ENCODE results near the gene ZBTB11.
"Not testable (repeated sequence)": the region's sequence is repeated elsewhere in the genome, so short reads cannot be mapped to it uniquely, and the experiment has no call there.

ZBTB11 gene

GRCh38 chr3:101643861-101644613 lies 32.9 kb downstream of the ZBTB11 start:
- no peak for DNase-seq (ENCODE audit: extremely low read depth in 1 of 2, low read depth in 1 of 2)

GRCh38 chr3:101643009-101643844 lies 33.7 kb downstream of the ZBTB11 start:
- DNase-seq (ENCODE audit: extremely low read depth in 1 of 2, low read depth in 1 of 2): no peak

GRCh38 chr3:101642441-101642840 lies 34.5 kb downstream of the ZBTB11 start:
- DNase-seq (ENCODE audit: extremely low read depth in 1 of 2, low read depth in 1 of 2): no peak

- DNase-seq (ENCODE audit: extremely low read depth in 1 of 2, low read depth in 1 of 2): not testable (repeated sequence)
Observed at GRCh38 chr3:101641397-101642115, 35.4 kb downstream of the ZBTB11 start.

- DNase-seq (ENCODE audit: extremely low read depth in 1 of 2, low read depth in 1 of 2): no peak
Observed at GRCh38 chr3:101640256-101640655, 36.7 kb downstream of the ZBTB11 start.

GRCh38 chr3:101639280-101639963 lies 37.5 kb downstream of the ZBTB11 start:
- DNase-seq (ENCODE audit: extremely low read depth in 1 of 2, low read depth in 1 of 2): no peak

- no peak for DNase-seq (ENCODE audit: extremely low read depth in 1 of 2, low read depth in 1 of 2)
Observed at GRCh38 chr3:101638261-101638745, 38.6 kb downstream of the ZBTB11 start.

GRCh38 chr3:101637451-101637850 lies 39.5 kb downstream of the ZBTB11 start:
- DNase-seq (ENCODE audit: extremely low read depth in 1 of 2, low read depth in 1 of 2): no peak

- DNase-seq (ENCODE audit: extremely low read depth in 1 of 2, low read depth in 1 of 2): peak; percentile 28 to 56
Observed at GRCh38 chr3:101635954-101636798, 40.8 kb downstream of the ZBTB11 start.

- no peak for DNase-seq (ENCODE audit: extremely low read depth in 1 of 2, low read depth in 1 of 2)
Observed at GRCh38 chr3:101635345-101635744, 41.6 kb downstream of the ZBTB11 start.

- DNase-seq (ENCODE audit: extremely low read depth in 1 of 2, low read depth in 1 of 2): no peak
Observed at GRCh38 chr3:101634591-101635196, 42.2 kb downstream of the ZBTB11 start.

- DNase-seq (ENCODE audit: extremely low read depth in 1 of 2, low read depth in 1 of 2): no peak
Observed at GRCh38 chr3:101633186-101633585, 43.7 kb downstream of the ZBTB11 start.

- DNase-seq (ENCODE audit: extremely low read depth in 1 of 2, low read depth in 1 of 2): no peak
Observed at GRCh38 chr3:101632586-101632985, 44.3 kb downstream of the ZBTB11 start.

- DNase-seq (ENCODE audit: extremely low read depth in 1 of 2, low read depth in 1 of 2): not testable (repeated sequence)
Observed at GRCh38 chr3:101631959-101632358, 45.0 kb downstream of the ZBTB11 start.

GRCh38 chr3:101631098-101631796 lies 45.7 kb downstream of the ZBTB11 start:
- no peak for DNase-seq (ENCODE audit: extremely low read depth in 1 of 2, low read depth in 1 of 2)

- no peak for DNase-seq (ENCODE audit: extremely low read depth in 1 of 2, low read depth in 1 of 2)
Observed at GRCh38 chr3:101629219-101629618, 47.7 kb downstream of the ZBTB11 start.

GRCh38 chr3:101625879-101626278 lies 51.1 kb downstream of the ZBTB11 start:
- no peak for DNase-seq (ENCODE audit: extremely low read depth in 1 of 2, low read depth in 1 of 2)

- DNase-seq (ENCODE audit: extremely low read depth in 1 of 2, low read depth in 1 of 2): no peak
Observed at GRCh38 chr3:101624857-101625256, 52.1 kb downstream of the ZBTB11 start.

GRCh38 chr3:101623656-101624055 lies 53.3 kb downstream of the ZBTB11 start:
- no peak for DNase-seq (ENCODE audit: extremely low read depth in 1 of 2, low read depth in 1 of 2)

Measured in activated CD8-positive, alpha-beta memory T cell treated with anti-CD3 and anti-CD28 coated beads for 1 hour (primary cell).